Measurements from ENCODE around the gene PDCD4. TPM values are rescaled to one million over a fixed set of nuclear protein-coding genes. Genes with fewer than 3 reads are reported as not detected.
A peak's percentile ranks its signal among the peaks of the same experiment; 100 is the strongest.

PDCD4 gene
- total RNA-seq, 1 donor from 2014 or later, result 10.3 TPM

- peak in 1 of 2 donors; percentile 54 for DNase-seq (ENCODE audit: low spot score in 2 of 2)
- no peaks in the 10 kb centered on the region for H3K9me3 ChIP-seq
Measured at GRCh38 chr10:110837418-110838171, 34.1 kb upstream of the PDCD4 start.

GRCh38 chr10:110840225-110840922 is 31.4 kb upstream of the PDCD4 start:
- Histone ChIP-seq H3K36me3 (no peaks in the 10 kb centered on the region), H3K27me3 (no peaks in the 10 kb centered on the region), H3K4me3 (no peak overlapping the region), H3K27ac (peak overlapping the region in 1 of 2 donors; percentile 27), H3K4me1 (peaks cover 19 to 33% of the 10 kb centered on the region in 2 donors), H3K9me3 (no peaks in the 10 kb centered on the region)
- DNase-seq (ENCODE audit: low spot score in 2 of 2), result peak in 1 of 2 donors; percentile 70
- TF ChIP-seq, protein P1, sequence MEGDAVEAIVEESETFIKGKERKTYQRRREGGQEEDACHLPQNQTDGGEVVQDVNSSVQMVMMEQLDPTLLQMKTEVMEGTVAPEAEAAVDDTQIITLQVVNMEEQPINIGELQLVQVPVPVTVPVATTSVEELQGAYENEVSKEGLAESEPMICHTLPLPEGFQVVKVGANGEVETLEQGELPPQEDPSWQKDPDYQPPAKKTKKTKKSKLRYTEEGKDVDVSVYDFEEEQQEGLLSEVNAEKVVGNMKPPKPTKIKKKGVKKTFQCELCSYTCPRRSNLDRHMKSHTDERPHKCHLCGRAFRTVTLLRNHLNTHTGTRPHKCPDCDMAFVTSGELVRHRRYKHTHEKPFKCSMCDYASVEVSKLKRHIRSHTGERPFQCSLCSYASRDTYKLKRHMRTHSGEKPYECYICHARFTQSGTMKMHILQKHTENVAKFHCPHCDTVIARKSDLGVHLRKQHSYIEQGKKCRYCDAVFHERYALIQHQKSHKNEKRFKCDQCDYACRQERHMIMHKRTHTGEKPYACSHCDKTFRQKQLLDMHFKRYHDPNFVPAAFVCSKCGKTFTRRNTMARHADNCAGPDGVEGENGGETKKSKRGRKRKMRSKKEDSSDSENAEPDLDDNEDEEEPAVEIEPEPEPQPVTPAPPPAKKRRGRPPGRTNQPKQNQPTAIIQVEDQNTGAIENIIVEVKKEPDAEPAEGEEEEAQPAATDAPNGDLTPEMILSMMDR (IDR thresholded peaks at IDR 0.05), result no peak
- intact Hi-C loops (cut with DNase I), result no loop called here

More at GRCh38 chr10:110837418-110838171, 34.1 kb upstream of the PDCD4 start:
- TF ChIP-seq, protein P1 (IDR thresholded peaks at IDR 0.05), result no peak
- peaks cover 19 to 44% of the 10 kb centered on the region in 2 donors for H3K4me1 ChIP-seq
- H3K27me3 ChIP-seq, result no peaks in the 10 kb centered on the region
- H3K27ac ChIP-seq, result peak overlapping the region; percentile 48 to 61
- intact Hi-C loops (cut with DNase I), result loop anchor here (5.0 kb wide), 1 partner anchor 35 kb away; no protein-coding TSS in a partner anchor
- no peak overlapping the region for H3K4me3 ChIP-seq
- no peaks in the 10 kb centered on the region for H3K36me3 ChIP-seq

DNA sequence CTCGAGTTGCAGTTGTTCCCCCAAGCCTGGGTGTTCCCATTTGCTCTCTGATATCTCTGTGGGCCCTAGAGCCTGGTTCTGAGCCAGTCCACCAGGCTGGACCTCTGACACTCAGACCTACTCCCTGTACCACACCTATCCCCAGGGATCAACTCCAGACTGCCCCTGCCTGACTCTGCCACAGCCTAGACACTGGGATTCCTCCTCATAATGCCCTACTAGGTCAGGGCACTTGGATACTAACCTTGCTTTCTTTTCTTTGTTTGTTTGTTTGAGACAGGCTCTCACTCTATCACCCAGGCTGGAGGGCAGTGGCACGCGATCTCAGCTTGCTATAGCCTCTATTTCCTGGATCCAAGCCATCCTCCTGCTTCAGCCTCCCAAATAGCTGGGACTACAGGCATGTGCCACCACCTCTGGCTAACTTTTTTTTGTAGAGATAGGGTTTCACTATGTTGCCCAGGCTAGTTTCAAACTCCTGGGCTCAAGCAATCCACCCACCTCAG is 30.8 kb upstream of the PDCD4 start:
- peaks cover 14 to 27% of the 10 kb centered on the region in 2 donors for H3K4me1 ChIP-seq
- no peaks in the 10 kb centered on the region for H3K36me3 ChIP-seq
- H3K27ac ChIP-seq, result no peak overlapping the region
- DNase-seq (ENCODE audit: low spot score in 2 of 2), result peak in 1 of 2 donors; percentile 51
- H3K9me3 ChIP-seq, result no peaks in the 10 kb centered on the region
- intact Hi-C loops (cut with DNase I), result no loop called here
- TF ChIP-seq, protein P1 (IDR thresholded peaks at IDR 0.05), result no peak
- no peak overlapping the region for H3K4me3 ChIP-seq
- H3K27me3 ChIP-seq, result no peaks in the 10 kb centered on the region

DNA sequence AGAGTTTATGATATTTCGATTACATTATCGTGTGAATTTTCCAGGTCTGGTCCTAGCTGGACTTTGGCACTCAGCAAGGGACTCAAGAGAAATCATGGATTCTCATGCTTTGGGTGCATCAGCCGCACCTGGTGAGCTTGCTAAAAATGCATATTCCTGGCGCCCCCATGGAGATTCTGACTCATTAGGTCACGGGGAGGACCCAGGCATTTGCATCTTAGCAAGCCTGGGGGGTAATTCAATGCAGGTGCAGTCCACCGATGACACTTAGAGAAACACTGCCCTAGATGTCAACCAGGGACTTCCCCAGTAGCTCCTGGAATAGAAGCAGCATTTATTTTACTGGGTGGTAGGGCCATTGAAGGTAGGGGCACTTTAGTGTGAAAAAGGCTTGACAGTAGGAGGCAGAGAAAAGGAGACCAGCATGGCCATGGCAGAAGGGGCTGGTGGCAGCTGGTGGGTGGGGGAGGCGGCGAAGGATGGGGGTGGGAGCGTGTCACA is 29.9 kb upstream of the PDCD4 start:
- TF ChIP-seq, protein P1 (IDR thresholded peaks at IDR 0.05), result no peak
- H3K4me3 ChIP-seq, result no peak overlapping the region
- H3K9me3 ChIP-seq, result no peaks in the 10 kb centered on the region
- DNase-seq (ENCODE audit: low spot score in 2 of 2), result peak in 1 of 2 donors; percentile 45
- no peak overlapping the region for H3K27ac ChIP-seq
- intact Hi-C loops (cut with DNase I), result no loop called here
- no peaks in the 10 kb centered on the region for H3K27me3 ChIP-seq
- H3K36me3 ChIP-seq, result no peaks in the 10 kb centered on the region
- peaks cover 9 to 18% of the 10 kb centered on the region in 2 donors for H3K4me1 ChIP-seq

DNA sequence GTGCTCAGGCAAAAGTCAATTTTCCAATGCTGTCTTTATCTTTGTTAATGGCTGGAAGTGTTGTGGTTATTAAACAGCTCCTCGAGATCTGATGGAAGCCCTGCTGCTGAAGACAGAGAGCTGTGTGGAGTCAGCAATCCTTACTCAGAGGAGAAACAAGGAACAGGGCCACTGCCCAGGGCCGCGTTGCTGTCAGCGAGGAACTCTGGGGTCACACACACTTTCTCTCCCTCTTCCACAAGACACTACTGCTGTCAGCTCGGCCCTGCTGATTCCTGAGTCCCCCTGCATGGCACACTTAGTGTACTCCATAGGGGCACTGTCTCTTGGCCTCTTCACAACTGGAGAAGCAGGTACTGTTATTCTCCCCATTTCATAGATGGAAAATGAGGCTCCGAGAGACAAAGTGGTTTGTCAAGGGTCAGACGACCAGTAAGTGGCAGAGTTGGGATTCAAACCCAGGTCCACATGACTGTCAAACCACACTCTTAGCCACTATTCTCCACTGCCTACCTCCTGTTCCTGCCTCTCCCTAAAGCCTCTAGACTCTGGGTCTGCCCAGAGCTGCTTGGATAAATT is 29.3 kb upstream of the PDCD4 start:
- Histone ChIP-seq H3K36me3 (no peaks in the 10 kb centered on the region), H3K4me1 (peaks cover 4 to 12% of the 10 kb centered on the region in 2 donors), H3K4me3 (no peak overlapping the region), H3K9me3 (no peaks in the 10 kb centered on the region), H3K27me3 (no peaks in the 10 kb centered on the region), H3K27ac (no peak overlapping the region)
- TF ChIP-seq, protein P1 (IDR thresholded peaks at IDR 0.05), result no peak
- DNase-seq (ENCODE audit: low spot score in 2 of 2), result peak in 1 of 2 donors; percentile 46
- intact Hi-C loops (cut with DNase I), result no loop called here

All from ascending aorta (tissue), 2 donors.